H1 (cell line): ENCODE results near the gene PLA2G4A. TPM values are rescaled to one million over a fixed set of nuclear protein-coding genes. Genes with fewer than 3 reads are reported as not detected.

Experiments used
- CTCF ChIA-PET: fragments of 300-600 bp; sonication (Branson Sonifier 250); formaldehyde crosslinking; loops from one replicate; lab custom pipeline; 2021; ENCODE audit not compliant: partially characterized antibody; lab: Charles Lee
- POLR2A ChIA-PET: fragments of 300-600 bp; sonication (Branson Sonifier 250); formaldehyde crosslinking; loops from one replicate; lab custom pipeline; 2021; ENCODE audit warnings: inconsistent platforms; ENCODE audit not compliant: partially characterized antibody; lab: Charles Lee
- DNase-seq, 2 experiments: peaks; one replicate each; pipeline versions ENCODE4 v3.0.0 to v3.0.0-alpha.2; 2010 to 2022; ENCODE audit warnings: low spot score in 2 of 2, low read depth in 1 of 2, mixed read lengths in 1 of 2
- FAIRE-seq: peaks from 2 replicates; lab custom pipeline; 2011; peaks lifted over from hg19 to GRCh38; lab: Jason Lieb, UNC
- H2AFZ ChIP-seq: 2 replicates; pipeline ENCODE4 v1.8.1; 2012; ENCODE audit warnings: low read length, inconsistent platforms
- H2AK5ac ChIP-seq: 2 replicates; pipeline ENCODE4 v1.6.1; 2013; ENCODE audit warnings: low read depth, low read length
- H2BK120ac ChIP-seq: replicated peaks from 2 replicates; pipeline ENCODE3; 2013; ENCODE audit warnings: low read depth, low read length, inconsistent platforms
- H2BK12ac ChIP-seq: 2 replicates; pipeline ENCODE4 v1.6.1; 2013; ENCODE audit warnings: low read depth, low read length
- H2BK15ac ChIP-seq: 2 replicates; pipeline ENCODE4 v1.6.1; 2013; ENCODE audit warnings: low read length
- H2BK20ac ChIP-seq: 2 replicates; pipeline ENCODE4 v1.6.1; 2013; ENCODE audit warnings: low read length
- H2BK5ac ChIP-seq: 2 replicates; pipeline ENCODE4 v1.6.1; 2013; ENCODE audit warnings: low read depth, low read length
- H3K14ac ChIP-seq: 2 replicates; pipeline ENCODE4 v1.6.1; 2013; ENCODE audit warnings: inconsistent platforms; ENCODE audit not compliant: insufficient read length
- H3K18ac ChIP-seq: 2 replicates; pipeline ENCODE4 v1.6.1; 2013; ENCODE audit warnings: low read length; ENCODE audit errors: extremely low read depth
- H3K23ac ChIP-seq: 2 replicates; pipeline ENCODE4 v1.6.1; 2013; ENCODE audit warnings: inconsistent platforms; ENCODE audit not compliant: insufficient read length
- H3K23me2 ChIP-seq: 2 replicates; pipeline ENCODE4 v1.6.1; 2013; ENCODE audit warnings: low read depth, low read length
- H3K27ac ChIP-seq: 2 replicates; pipeline ENCODE4 v1.6.1; 2011; ENCODE audit warnings: low read depth, low read length, inconsistent platforms
- H3K27me3 ChIP-seq, 4 experiments: replicated peaks in 1 of 4; 1 replicate in 1 of 4; 2 replicates in 3 of 4; pipeline versions ENCODE4 v1.6.1 to v1.8.1; 2011 to 2013; ENCODE audit warnings: low read length in 3 of 4, mild to moderate bottlenecking in 3 of 4, inconsistent platforms in 2 of 4, mixed read lengths in 2 of 4, moderate library complexity in 1 of 4; ENCODE audit not compliant: control insufficient read depth in 3 of 4, insufficient read depth in 3 of 4; ENCODE audit errors: extremely low read depth in 1 of 4
- H3K36me3 ChIP-seq, 4 experiments: 2 replicates each; pipeline versions ENCODE4 v1.6.1 to v1.8.1; 2011 to 2013; ENCODE audit warnings: mild to moderate bottlenecking in 4 of 4, low read length in 3 of 4, moderate library complexity in 2 of 4, control low read depth in 1 of 4, inconsistent platforms in 1 of 4; ENCODE audit not compliant: insufficient read depth in 4 of 4, control insufficient read depth in 2 of 4
- H3K4ac ChIP-seq: replicated peaks from 2 replicates; pipeline ENCODE3; 2013; ENCODE audit warnings: low read length, low read depth, mixed read lengths, inconsistent platforms; ENCODE audit not compliant: insufficient read length
- H3K4me1 ChIP-seq, 4 experiments: replicated peaks in 1 of 4; 1 replicate in 1 of 4; 2 replicates in 3 of 4; pipeline versions ENCODE4 v1.6.1 to v1.8.1; 2011 to 2013; ENCODE audit warnings: low read length in 3 of 4, inconsistent platforms in 2 of 4, mixed read lengths in 1 of 4; ENCODE audit not compliant: insufficient read depth in 4 of 4, control insufficient read depth in 3 of 4
- H3K4me2 ChIP-seq, 2 experiments: 2 replicates each; pipeline versions ENCODE4 v1.6.1 to v1.8.1; 2011 to 2013; ENCODE audit warnings: low read depth in 2 of 2, low read length in 2 of 2, control low read depth in 1 of 2, inconsistent platforms in 1 of 2, mild to moderate bottlenecking in 1 of 2; ENCODE audit not compliant: insufficient read depth in 1 of 2
- H3K4me3 ChIP-seq, 4 experiments: fragments of 200-600, 300-600 bp in 1 of 4; sonication (generic), shearing (Covaris generic), sonication (Bioruptor Twin) in 1 of 4; 2 replicates each; pipeline versions ENCODE4 v1.5.1 to v1.8.1; 2011 to 2016; ENCODE audit warnings: low read length in 4 of 4, low read depth in 3 of 4, control low read depth in 2 of 4, inconsistent platforms in 2 of 4, mild to moderate bottlenecking in 2 of 4, mixed read lengths in 1 of 4, moderate library complexity in 1 of 4; ENCODE audit not compliant: insufficient read depth in 2 of 4; ENCODE audit errors: extremely low read depth in 1 of 4
- H3K56ac ChIP-seq: replicated peaks from 2 replicates; pipeline ENCODE3; 2013; ENCODE audit warnings: low read depth, mild to moderate bottlenecking, mixed read lengths, low read length, inconsistent platforms; ENCODE audit not compliant: insufficient read length
- H3K79me1 ChIP-seq: 2 replicates; pipeline ENCODE4 v1.6.1; 2013; ENCODE audit warnings: low read depth, low read length, control low read depth
- H3K79me2 ChIP-seq, 2 experiments: 2 replicates each; pipeline versions ENCODE4 v1.6.1 to v1.8.1; 2012 to 2013; ENCODE audit warnings: low read length in 2 of 2, mild to moderate bottlenecking in 2 of 2, inconsistent platforms in 1 of 2; ENCODE audit not compliant: insufficient read depth in 2 of 2, control insufficient read depth in 1 of 2
- H3K9ac ChIP-seq, 4 experiments: replicated peaks in 1 of 4; 1 replicate in 1 of 4; 2 replicates in 3 of 4; pipeline versions ENCODE4 v1.6.1 to v1.8.1; 2011 to 2013; ENCODE audit warnings: low read depth in 3 of 4, low read length in 3 of 4, control low read depth in 2 of 4, mild to moderate bottlenecking in 2 of 4, moderate library complexity in 2 of 4, inconsistent platforms in 1 of 4; ENCODE audit errors: extremely low read depth in 1 of 4
- H3K9me3 ChIP-seq, 2 experiments: 2 replicates each; pipeline versions ENCODE4 v1.6.1 to v1.8.1; 2012 to 2013; ENCODE audit warnings: mild to moderate bottlenecking in 2 of 2, moderate library complexity in 2 of 2, control low read depth in 1 of 2, inconsistent platforms in 1 of 2, low read depth in 1 of 2, low read length in 1 of 2, mixed read lengths in 1 of 2; ENCODE audit not compliant: insufficient read depth in 2 of 2
- H4K20me1 ChIP-seq, 2 experiments: replicated peaks in 1 of 2; 2 replicates each; pipeline versions ENCODE3 to v1.8.1; 2011 to 2013; ENCODE audit warnings: inconsistent platforms in 2 of 2, low read length in 2 of 2, mild to moderate bottlenecking in 1 of 2; ENCODE audit not compliant: insufficient read depth in 2 of 2, control insufficient read depth in 1 of 2
- H4K5ac ChIP-seq: 2 replicates; pipeline ENCODE4 v1.6.1; 2013; ENCODE audit warnings: low read length, low read depth, mixed read lengths, inconsistent platforms; ENCODE audit not compliant: insufficient read length
- H4K8ac ChIP-seq: 2 replicates; pipeline ENCODE4 v1.8.0; 2013; ENCODE audit warnings: mild to moderate bottlenecking, moderate library complexity, low read length, inconsistent platforms; ENCODE audit not compliant: insufficient read depth; ENCODE audit errors: extremely low read depth
- H4K91ac ChIP-seq: replicated peaks from 2 replicates; pipeline ENCODE3; 2013; ENCODE audit warnings: low read length, mixed read lengths, inconsistent platforms; ENCODE audit not compliant: insufficient read length
- GABPA ChIP-seq: IDR thresholded peaks from 2 replicates; pipeline ENCODE4 v1.6.1; 2011; ENCODE audit warnings: mild to moderate bottlenecking, low read length, moderate library complexity, borderline replicate concordance; ENCODE audit not compliant: insufficient read depth
- SIRT6 ChIP-seq: IDR thresholded peaks from one replicate; pipeline ENCODE4 v1.7.1; 2012; ENCODE audit warnings: low read length, inconsistent platforms
- whole genome bisulfite sequencing, 2 experiments: shearing (Covaris generic) in 1 of 2; methylation state at CpG; one replicate each; pipeline versions ENCODE4 v1.1.6 to v1.1.7; 2013 to 2015; ENCODE audit warnings: low lambda C conversion rate in 2 of 2, mixed read lengths in 2 of 2, inconsistent platforms in 1 of 2, low coverage in 1 of 2, missing lambda C conversion rate in 1 of 2; ENCODE audit not compliant: insufficient replicate concordance in 2 of 2, insufficient coverage in 1 of 2, insufficient read length in 1 of 2; ENCODE audit errors: extremely low coverage in 1 of 2, missing lambda C conversion rate in 1 of 2; 5-methylcytosine and 5-hydroxymethylcytosine counted together
- polyA plus RNA-seq, 7 experiments: library from polyadenylated mRNA; depleted of rRNA in 3 of 7; stranded (reverse) in 5 of 7; unstranded in 2 of 7; fragments of >200 nt in 5 of 7; fragments of 200-250 nt in 2 of 7; gene quantifications; 1 replicate in 5 of 7; 2 replicates in 1 of 7; 4 replicates in 1 of 7; pipeline versions ENCODE4 v1.2.1 to v1.2.3, GENCODE V29; 2011 to 2013; ENCODE audit warnings: missing spikeins in 2 of 7, mixed read lengths in 2 of 7
- total RNA-seq: library from RNA; stranded (reverse); fragmentation: NEBNext Ultra II Directional; extraction: Animal tissue kit (Norgen Biotek cat#: 25700); gene quantifications from 2 replicates; pipeline ENCODE4 v1.2.1, GENCODE V29; 2021

Gene PLA2G4A
- total and polyA plus RNA-seq, 2 of the 8 experiments (the other 6 are each of a cell fraction or from before 2014, with no cell fraction given): 0.63 to 1.4 TPM

GRCh38 chr1:186802388-186802787 is 26.4 kb upstream of the PLA2G4A start:
- CTCF ChIA-PET: no interaction called here
- WGBS, 2 experiments: 89% methylated on average over 1 of the region's 1 CpG; no CpG with 5 or more reads in 1 of the 2 experiments
- FAIRE-seq: no peak
- TF ChIP-seq GABPA (no peak), SIRT6 (no peak)

More at GRCh38 chr1:186802388-186802787, 26.4 kb upstream of the PLA2G4A start:
- Histone ChIP-seq H3K79me1 (no peaks in the 10 kb centered on the region), H2BK15ac (no peak overlapping the region), H4K8ac (no peak overlapping the region), H2BK5ac (no peak overlapping the region), H3K79me2 (no peaks in the 10 kb centered on the region), H3K9ac (no peak overlapping the region), H2BK120ac (no peak overlapping the region), H4K20me1 (no peaks in the 10 kb centered on the region), H4K5ac (no peak overlapping the region), H3K36me3 (no peaks in the 10 kb centered on the region), H3K56ac (no peak overlapping the region), H2BK12ac (no peak overlapping the region), H2BK20ac (no peak overlapping the region), H4K91ac (no peak overlapping the region), H3K27ac (no peak overlapping the region), H3K27me3 (no peaks in the 10 kb centered on the region), H3K4me2 (no peak overlapping the region), H3K23me2 (no peaks in the 10 kb centered on the region), H3K4me3 (no peak overlapping the region), H3K18ac (no peak overlapping the region), H3K14ac (no peak overlapping the region), H3K4ac (no peak overlapping the region), H2AK5ac (no peak overlapping the region), H3K4me1 (no peaks in the 10 kb centered on the region), H2AFZ (no peak overlapping the region), H3K9me3 (no peaks in the 10 kb centered on the region), H3K23ac (no peak overlapping the region)
- DNase-seq: no peak
- POLR2A ChIA-PET: no interaction called here
